Neural cell (in vitro differentiated cells): ENCODE measurements around the gene STX18. TPM values are rescaled to one million over a fixed set of nuclear protein-coding genes. Genes with fewer than 3 reads are reported as not detected.
A peak's percentile ranks its signal among the peaks of the same experiment; 100 is the strongest.

Experiments used
- H2AFZ ChIP-seq: fragments of 200-600, 300-800 bp; sonication (generic), shearing (Covaris generic); 2 replicates; pipeline ENCODE4 v1.6.0; 2014; ENCODE audit warnings: low read depth, mild to moderate bottlenecking, antibody characterized with exemption, low read length, moderate library complexity
- H3F3A ChIP-seq: fragments of 200-600 bp; shearing (Covaris generic); 2 replicates; pipeline ENCODE4 v1.6.1; 2016; ENCODE audit warnings: mild to moderate bottlenecking, moderate library complexity, mixed read lengths, antibody characterized with exemption, low read length; ENCODE audit not compliant: insufficient read depth, poor library complexity, severe bottlenecking
- H3K27ac ChIP-seq: fragments of 200-600, 300-800 bp; sonication (generic), shearing (Covaris generic); 2 replicates; pipeline ENCODE4 v1.5.1; 2014; ENCODE audit warnings: mild to moderate bottlenecking, low read length, moderate library complexity
- H3K27me3 ChIP-seq: fragments of 300-800, 200-600 bp; sonication (generic), shearing (Covaris generic); 2 replicates; pipeline ENCODE4 v1.6.0; 2014; ENCODE audit warnings: mild to moderate bottlenecking, low read depth, low read length, moderate library complexity; ENCODE audit not compliant: insufficient read depth
- H3K36me3 ChIP-seq: fragments of 300-800, 200-600 bp; sonication (generic), shearing (Covaris generic); 2 replicates; pipeline ENCODE4 v1.5.1; 2014; ENCODE audit warnings: mild to moderate bottlenecking, antibody characterized with exemption, low read length, moderate library complexity; ENCODE audit not compliant: insufficient read depth
- H3K4me2 ChIP-seq: fragments of 300-800, 200-600 bp; sonication (generic), shearing (Covaris generic); 2 replicates; pipeline ENCODE4 v1.6.0; 2014; ENCODE audit warnings: mild to moderate bottlenecking, low read length
- H3K4me3 ChIP-seq: fragments of 300-800, 200-600 bp; sonication (generic), shearing (Covaris generic); 2 replicates; pipeline ENCODE4 v1.5.1; 2014; ENCODE audit warnings: mild to moderate bottlenecking, low read length, moderate library complexity
- H3K79me2 ChIP-seq: fragments of 200-600 bp; shearing (Covaris generic); replicated peaks from 2 replicates; pipeline ENCODE4 v1.6.0; 2014; ENCODE audit warnings: mild to moderate bottlenecking, low read length, moderate library complexity; ENCODE audit not compliant: insufficient read depth
- H3K9ac ChIP-seq: fragments of 300-800, 200-600 bp; sonication (generic), shearing (Covaris generic); 2 replicates; pipeline ENCODE4 v1.6.1; 2016; ENCODE audit warnings: mild to moderate bottlenecking, low read length, mixed read lengths
- H3K9me2 ChIP-seq: fragments of 200-600 bp; shearing (Covaris generic); 2 replicates; pipeline ENCODE4 v1.6.1; 2016; ENCODE audit warnings: mild to moderate bottlenecking, low read length, mixed read lengths; ENCODE audit not compliant: insufficient read depth
- H3K9me3 ChIP-seq: fragments of 200-600, 300-800 bp; sonication (generic), shearing (Covaris generic); 2 replicates; pipeline ENCODE4 v1.6.1; 2016; ENCODE audit warnings: mild to moderate bottlenecking, mixed run types, low read length, moderate library complexity, mixed read lengths
- H4K20me1 ChIP-seq: fragments of 200-600 bp; shearing (Covaris generic); 2 replicates; pipeline ENCODE4 v1.6.1; 2016; ENCODE audit warnings: mild to moderate bottlenecking, mixed run types; ENCODE audit not compliant: insufficient read depth
- EP300 ChIP-seq: fragments of 450-650 bp; conservative IDR thresholded peaks from 2 replicates; pipeline ENCODE4 v1.6.1; 2014; ENCODE audit warnings: antibody characterized with exemption, mild to moderate bottlenecking, moderate library complexity; ENCODE audit not compliant: poor library complexity, severe bottlenecking
- EZH2 ChIP-seq: fragments of 200-600, 300-800 bp; shearing (Covaris generic), sonication (generic); IDR thresholded peaks from 2 replicates; pipeline ENCODE4 v1.6.1; 2014; ENCODE audit warnings: antibody characterized with exemption, low read length, borderline replicate concordance, mild to moderate bottlenecking; ENCODE audit not compliant: insufficient read depth, poor library complexity, severe bottlenecking
- MXI1 ChIP-seq: fragments of 450-650 bp; conservative IDR thresholded peaks from 2 replicates; pipeline ENCODE4 v1.6.1; 2014; ENCODE audit warnings: antibody characterized with exemption, mild to moderate bottlenecking; ENCODE audit not compliant: poor library complexity, severe bottlenecking
- POLR2AphosphoS5 ChIP-seq: IDR thresholded peaks from 2 replicates; pipeline ENCODE4 v1.6.1; 2012
- RAD21 ChIP-seq: fragments of 450-650 bp; conservative IDR thresholded peaks from 2 replicates; pipeline ENCODE4 v1.6.1; 2014; ENCODE audit warnings: antibody characterized with exemption, mild to moderate bottlenecking, moderate library complexity
- SMC3 ChIP-seq: fragments of 450-650 bp; conservative IDR thresholded peaks from 2 replicates; pipeline ENCODE4 v1.6.1; 2014; ENCODE audit warnings: antibody characterized with exemption, mild to moderate bottlenecking, moderate library complexity; ENCODE audit not compliant: poor library complexity
- TAF1 ChIP-seq: IDR thresholded peaks from 2 replicates; pipeline ENCODE4 v1.6.1; 2012; ENCODE audit warnings: low read depth
- polyA minus RNA-seq: library from RNA; depleted of rRNA, polyadenylated mRNA; stranded (reverse); fragments of >200 nt; gene quantifications from 2 replicates; pipeline ENCODE4 v1.2.3, GENCODE V29; 2014
- polyA plus RNA-seq: library from polyadenylated mRNA; depleted of rRNA; stranded (reverse); fragments of >200 nt; gene quantifications from 2 replicates; pipeline ENCODE4 v1.2.3, GENCODE V29; 2014
- TF ChIP-seq, protein P1 (sequence below): IDR thresholded peaks from 2 replicates; pipeline ENCODE4 v1.6.1; 2012; ENCODE audit warnings: borderline replicate concordance
- TF ChIP-seq, protein P2 (sequence below): fragments of 450-650 bp; IDR thresholded peaks from 2 replicates; pipeline ENCODE4 v1.5.1; 2014; ENCODE audit warnings: antibody characterized with exemption, mild to moderate bottlenecking, moderate library complexity; ENCODE audit not compliant: poor library complexity, severe bottlenecking

STX18 gene
- polyA plus RNA-seq (43.7 and 64.5 TPM in 2 replicates), polyA minus RNA-seq (39.0 and 42.8 TPM in 2 replicates)

DNA sequence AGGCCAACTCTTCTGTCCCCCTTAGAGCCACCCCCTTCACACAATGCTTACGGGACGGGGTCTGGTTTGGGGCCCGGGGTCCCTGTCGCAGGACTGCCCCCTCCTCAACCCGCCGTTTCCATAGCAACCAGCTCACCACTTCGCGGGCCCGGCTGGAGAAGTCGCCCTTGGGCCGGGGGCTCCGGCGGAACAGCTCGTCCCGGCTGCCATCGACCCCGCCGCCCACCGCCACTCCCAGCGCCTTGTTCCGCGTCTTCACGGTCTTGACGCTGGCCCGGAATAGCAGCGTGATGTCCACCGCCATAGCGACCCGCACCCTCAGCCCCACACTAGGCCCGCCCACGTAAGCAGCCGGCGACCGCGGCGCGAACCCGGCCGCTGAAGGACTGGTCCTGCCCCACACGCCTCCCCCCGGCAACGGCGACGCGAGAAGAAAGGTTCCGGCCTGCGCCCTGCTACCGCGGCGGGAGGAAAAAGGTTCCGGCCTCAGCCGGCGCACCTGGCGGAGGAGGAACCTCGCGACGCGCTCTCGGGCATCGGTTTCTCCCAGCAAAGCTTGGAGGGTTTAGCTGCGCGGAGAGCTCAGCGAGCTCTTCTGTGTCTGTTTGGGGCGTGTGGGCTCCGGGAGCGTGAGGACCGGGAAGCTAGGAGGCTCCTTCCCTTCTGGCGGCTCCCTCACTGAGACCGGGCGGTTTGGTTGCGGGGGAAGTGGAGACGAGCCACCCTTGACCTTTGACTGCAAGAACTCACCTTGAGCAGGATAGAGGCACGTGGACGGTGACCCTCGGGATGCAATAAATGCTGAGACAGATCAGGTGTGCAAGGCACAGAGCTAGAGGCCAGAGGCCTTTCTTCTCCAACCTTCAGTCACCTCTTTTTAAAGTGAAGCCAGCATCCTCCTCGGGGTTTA, at the start of gene STX18:
TSS of gene STX18 (minus strand) at position 388 of the 910 bp plus-strand sequence. CDS start at position 304, 84 bp downstream.
- TF ChIP-seq MXI1 (peak; percentile 86), SMC3 (peak; percentile 65), POLR2AphosphoS5 (peak; percentile 80), EZH2 (no peak), RAD21 (peak; percentile 59), TAF1 (peak; percentile 96), EP300 (peak; percentile 79)
- TF ChIP-seq, protein P1, sequence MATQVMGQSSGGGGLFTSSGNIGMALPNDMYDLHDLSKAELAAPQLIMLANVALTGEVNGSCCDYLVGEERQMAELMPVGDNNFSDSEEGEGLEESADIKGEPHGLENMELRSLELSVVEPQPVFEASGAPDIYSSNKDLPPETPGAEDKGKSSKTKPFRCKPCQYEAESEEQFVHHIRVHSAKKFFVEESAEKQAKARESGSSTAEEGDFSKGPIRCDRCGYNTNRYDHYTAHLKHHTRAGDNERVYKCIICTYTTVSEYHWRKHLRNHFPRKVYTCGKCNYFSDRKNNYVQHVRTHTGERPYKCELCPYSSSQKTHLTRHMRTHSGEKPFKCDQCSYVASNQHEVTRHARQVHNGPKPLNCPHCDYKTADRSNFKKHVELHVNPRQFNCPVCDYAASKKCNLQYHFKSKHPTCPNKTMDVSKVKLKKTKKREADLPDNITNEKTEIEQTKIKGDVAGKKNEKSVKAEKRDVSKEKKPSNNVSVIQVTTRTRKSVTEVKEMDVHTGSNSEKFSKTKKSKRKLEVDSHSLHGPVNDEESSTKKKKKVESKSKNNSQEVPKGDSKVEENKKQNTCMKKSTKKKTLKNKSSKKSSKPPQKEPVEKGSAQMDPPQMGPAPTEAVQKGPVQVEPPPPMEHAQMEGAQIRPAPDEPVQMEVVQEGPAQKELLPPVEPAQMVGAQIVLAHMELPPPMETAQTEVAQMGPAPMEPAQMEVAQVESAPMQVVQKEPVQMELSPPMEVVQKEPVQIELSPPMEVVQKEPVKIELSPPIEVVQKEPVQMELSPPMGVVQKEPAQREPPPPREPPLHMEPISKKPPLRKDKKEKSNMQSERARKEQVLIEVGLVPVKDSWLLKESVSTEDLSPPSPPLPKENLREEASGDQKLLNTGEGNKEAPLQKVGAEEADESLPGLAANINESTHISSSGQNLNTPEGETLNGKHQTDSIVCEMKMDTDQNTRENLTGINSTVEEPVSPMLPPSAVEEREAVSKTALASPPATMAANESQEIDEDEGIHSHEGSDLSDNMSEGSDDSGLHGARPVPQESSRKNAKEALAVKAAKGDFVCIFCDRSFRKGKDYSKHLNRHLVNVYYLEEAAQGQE, result peak; percentile 94
- TF ChIP-seq, protein P2, sequence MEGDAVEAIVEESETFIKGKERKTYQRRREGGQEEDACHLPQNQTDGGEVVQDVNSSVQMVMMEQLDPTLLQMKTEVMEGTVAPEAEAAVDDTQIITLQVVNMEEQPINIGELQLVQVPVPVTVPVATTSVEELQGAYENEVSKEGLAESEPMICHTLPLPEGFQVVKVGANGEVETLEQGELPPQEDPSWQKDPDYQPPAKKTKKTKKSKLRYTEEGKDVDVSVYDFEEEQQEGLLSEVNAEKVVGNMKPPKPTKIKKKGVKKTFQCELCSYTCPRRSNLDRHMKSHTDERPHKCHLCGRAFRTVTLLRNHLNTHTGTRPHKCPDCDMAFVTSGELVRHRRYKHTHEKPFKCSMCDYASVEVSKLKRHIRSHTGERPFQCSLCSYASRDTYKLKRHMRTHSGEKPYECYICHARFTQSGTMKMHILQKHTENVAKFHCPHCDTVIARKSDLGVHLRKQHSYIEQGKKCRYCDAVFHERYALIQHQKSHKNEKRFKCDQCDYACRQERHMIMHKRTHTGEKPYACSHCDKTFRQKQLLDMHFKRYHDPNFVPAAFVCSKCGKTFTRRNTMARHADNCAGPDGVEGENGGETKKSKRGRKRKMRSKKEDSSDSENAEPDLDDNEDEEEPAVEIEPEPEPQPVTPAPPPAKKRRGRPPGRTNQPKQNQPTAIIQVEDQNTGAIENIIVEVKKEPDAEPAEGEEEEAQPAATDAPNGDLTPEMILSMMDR, result no peak
- Histone ChIP-seq H3K9me2 (no peaks in the 10 kb centered on the region), H4K20me1 (no peaks in the 10 kb centered on the region), H3K4me3 (peak within 1 kb of the TSS; percentile 93), H3F3A (no peaks in the 10 kb centered on the region), H3K27ac (peak within 1 kb of the TSS; percentile 79), H3K4me2 (peak within 1 kb of the TSS; percentile 97), H3K27me3 (no peaks in the 10 kb centered on the region), H3K36me3 (no peaks in the 10 kb centered on the region), H2AFZ (peak within 1 kb of the TSS; percentile 87), H3K79me2 (peaks cover 41% of the 10 kb centered on the region), H3K9me3 (no peaks in the 10 kb centered on the region), H3K9ac (peak within 1 kb of the TSS; percentile 89)

DNA sequence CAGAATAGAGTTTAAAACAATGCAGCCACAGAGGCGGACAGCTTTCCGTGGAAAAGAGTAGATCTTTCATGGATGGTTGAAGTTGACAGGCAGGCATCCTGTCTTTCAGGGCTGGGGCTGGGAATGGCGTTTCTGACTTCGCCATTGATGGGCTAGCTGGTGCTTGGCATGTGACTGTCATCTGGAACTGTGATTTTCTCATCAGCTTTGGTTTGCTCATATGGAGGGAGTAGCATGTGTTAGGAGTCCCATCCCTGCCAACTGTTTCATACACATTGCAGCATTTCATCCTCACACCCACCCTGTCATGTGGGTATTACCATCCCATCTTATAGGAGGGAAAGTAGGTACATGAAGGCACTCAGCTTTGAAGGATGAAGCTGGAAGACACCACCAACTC, 49.2 kb upstream of the STX18 start:
- no peak overlapping the region for H3K9ac ChIP-seq
- no peak overlapping the region for H3K27ac ChIP-seq
- no peak overlapping the region for H3K4me3 ChIP-seq
- no peaks in the 10 kb centered on the region for H4K20me1 ChIP-seq
- no peaks in the 10 kb centered on the region for H3K9me2 ChIP-seq
- H3K4me2 ChIP-seq, result no peak overlapping the region
- no peaks in the 10 kb centered on the region for H3K79me2 ChIP-seq
- H3K27me3 ChIP-seq, result no peaks in the 10 kb centered on the region
- no peaks in the 10 kb centered on the region for H3K9me3 ChIP-seq
- no peaks in the 10 kb centered on the region for H3F3A ChIP-seq
- H2AFZ ChIP-seq, result no peak overlapping the region
- TF ChIP-seq, protein P2, result no peak
- TF ChIP-seq TAF1 (no peak), SMC3 (no peak), MXI1 (no peak), POLR2AphosphoS5 (no peak), EP300 (no peak), EZH2 (no peak), RAD21 (no peak)
- TF ChIP-seq, protein P1, result no peak
- no peaks in the 10 kb centered on the region for H3K36me3 ChIP-seq
